NCI-H226 (cell line): ENCODE measurements around the gene ACVR1.

ENCODE experiments used
- DNase-seq: peaks from one replicate; pipeline ENCODE4 v3.0.0-alpha.2; 2015

ACVR1 gene

GRCh38 chr2:157825885-157826284, 50.2 kb downstream of the ACVR1 start:
- DNase-seq: no peak

- peak; percentile 61 for DNase-seq
Observed at GRCh38 chr2:157822993-157823392, 53.1 kb downstream of the ACVR1 start.

GRCh38 chr2:157822533-157822932, 53.6 kb downstream of the ACVR1 start:
- no peak for DNase-seq

- no peak for DNase-seq
Observed at GRCh38 chr2:157821519-157822131, 54.5 kb downstream of the ACVR1 start.

GRCh38 chr2:157820193-157820592, 55.9 kb downstream of the ACVR1 start:
- no peak for DNase-seq

GRCh38 chr2:157819761-157820160, 56.4 kb downstream of the ACVR1 start:
- no peak for DNase-seq

GRCh38 chr2:157818227-157818626, 57.9 kb downstream of the ACVR1 start:
- DNase-seq: no peak

GRCh38 chr2:157815421-157815820, 60.7 kb downstream of the ACVR1 start:
- DNase-seq: no peak

GRCh38 chr2:157813467-157813866, 62.7 kb downstream of the ACVR1 start:
- DNase-seq: no peak

GRCh38 chr2:157810037-157810436, 66.1 kb downstream of the ACVR1 start:
- DNase-seq: peak; percentile 15

- DNase-seq: no peak
Observed at GRCh38 chr2:157809212-157809611, 66.9 kb downstream of the ACVR1 start.

GRCh38 chr2:157808421-157808820, 67.7 kb downstream of the ACVR1 start:
- no peak for DNase-seq

- DNase-seq: peak; percentile 39
Observed at GRCh38 chr2:157806426-157807077, 69.6 kb downstream of the ACVR1 start.

GRCh38 chr2:157805519-157805918, 70.6 kb downstream of the ACVR1 start:
- no peak for DNase-seq

GRCh38 chr2:157804355-157804754, 71.8 kb downstream of the ACVR1 start:
- no peak for DNase-seq

GRCh38 chr2:157803952-157804351, 72.2 kb downstream of the ACVR1 start:
- no peak for DNase-seq

- DNase-seq: no peak
Observed at GRCh38 chr2:157803476-157803875, 72.7 kb downstream of the ACVR1 start.

GRCh38 chr2:157800838-157801495, 75.2 kb downstream of the ACVR1 start:
- DNase-seq: no peak

- no peak for DNase-seq
Observed at GRCh38 chr2:157793053-157793612, 83.0 kb downstream of the ACVR1 start.

- DNase-seq: no peak
Observed at GRCh38 chr2:157792335-157793052, 83.6 kb downstream of the ACVR1 start.

- DNase-seq: no peak
Observed at GRCh38 chr2:157790780-157791179, 85.3 kb downstream of the ACVR1 start.

- no peak for DNase-seq
Observed at GRCh38 chr2:157789933-157790511, 86.1 kb downstream of the ACVR1 start.

- DNase-seq: no peak
Observed at GRCh38 chr2:157789256-157789655, 86.9 kb downstream of the ACVR1 start.
